B cell (primary cell): Measurements from ENCODE around the gene GLIPR2. TPM values are rescaled to one million over a fixed set of nuclear protein-coding genes. Genes with fewer than 3 reads are reported as not detected.
A peak's percentile ranks its signal among the peaks of the same experiment; 100 is the strongest.

Experiments used
- ATAC-seq: fragments of 200-7000 bp; cut with Tn5 transposase; one replicate; pipeline ENCODE4 v1.10.0; 2021; ENCODE audit warnings: low read depth, mild to moderate bottlenecking, moderate number of reproducible peaks, moderate library complexity
- CTCF ChIA-PET: fragments of 350-600 bp; sonication (Branson Sonifier 250); formaldehyde crosslinking; loops from one replicate; lab custom pipeline; 2021; ENCODE audit warnings: antibody characterized with exemption, inconsistent platforms; lab: Charles Lee
- POLR2A ChIA-PET: fragments of 350-600 bp; sonication (Branson Sonifier 250); formaldehyde crosslinking; loops from one replicate; lab custom pipeline; 2021; ENCODE audit warnings: antibody characterized with exemption; lab: Charles Lee
- DNase-seq: peaks from one replicate; pipeline ENCODE4 v3.0.0; 2013
- H2AFZ ChIP-seq: 2 replicates; pipeline ENCODE4 v1.6.1; 2012; ENCODE audit warnings: mild to moderate bottlenecking, low read depth, low read length; ENCODE audit not compliant: insufficient read depth, poor library complexity, severe bottlenecking
- H3K27ac ChIP-seq, 2 donors: 1 replicate in 1 of 2; 2 replicates in 1 of 2; pipeline ENCODE4 v1.5.1; 2012 to 2013; ENCODE audit warnings: low read length in 2 of 2, mild to moderate bottlenecking in 2 of 2, moderate library complexity in 1 of 2
- H3K27me3 ChIP-seq, 4 experiments: fragments of 200-600 bp in 1 of 4; sonication (generic) in 1 of 4; replicated peaks in 1 of 4; 1 replicate in 2 of 4; 2 replicates in 2 of 4; pipeline versions ENCODE4 v1.6.1 to v1.7.0; 2013 to 2016; ENCODE audit warnings: low read length in 3 of 4, mild to moderate bottlenecking in 2 of 4, mixed read lengths in 1 of 4, moderate library complexity in 1 of 4; ENCODE audit not compliant: insufficient read depth in 4 of 4, control insufficient read depth in 3 of 4; ENCODE audit errors: control extremely low read depth in 1 of 4
- H3K36me3 ChIP-seq, 2 experiments: replicated peaks in 1 of 2; 1 replicate in 1 of 2; 2 replicates in 1 of 2; pipeline versions ENCODE4 v1.6.1 to v1.7.1; 2013; ENCODE audit warnings: low read length in 1 of 2; ENCODE audit not compliant: insufficient read depth in 2 of 2, control insufficient read depth in 1 of 2; ENCODE audit errors: control extremely low read depth in 1 of 2, extremely low read depth in 1 of 2
- H3K4me1 ChIP-seq, 2 donors: fragments of 200-600 bp in 1 of 2; sonication (generic) in 1 of 2; 1 replicate in 1 of 2; 2 replicates in 1 of 2; pipeline versions ENCODE4 v1.5.1 to v1.6.1; 2013 to 2017; ENCODE audit warnings: low read length in 2 of 2; ENCODE audit not compliant: control insufficient read depth in 2 of 2, insufficient read depth in 2 of 2
- H3K4me2 ChIP-seq: replicated peaks from 2 replicates; pipeline ENCODE3; 2012; ENCODE audit warnings: mild to moderate bottlenecking, low read depth, low read length; ENCODE audit not compliant: poor library complexity, severe bottlenecking
- H3K4me3 ChIP-seq, 5 experiments: fragments of 200-600 bp in 1 of 5; sonication (generic) in 1 of 5; 1 replicate in 3 of 5; 2 replicates in 2 of 5; pipeline versions ENCODE4 v1.5.1 to v1.7.0; 2011 to 2016; ENCODE audit warnings: low read length in 4 of 5, mild to moderate bottlenecking in 4 of 5, low read depth in 2 of 5, control low read depth in 1 of 5, moderate library complexity in 1 of 5; ENCODE audit not compliant: insufficient read depth in 1 of 5; ENCODE audit errors: control extremely low read depth in 1 of 5, extremely low read depth in 1 of 5
- H3K79me2 ChIP-seq: fragments of 200-600 bp; sonication (generic); one replicate; pipeline ENCODE4 v1.6.0; 2016; ENCODE audit warnings: low read length; ENCODE audit not compliant: control insufficient read depth, insufficient read depth
- H3K9ac ChIP-seq: fragments of 200-600 bp; sonication (generic); 2 replicates; pipeline ENCODE4 v1.6.1; 2017; ENCODE audit warnings: mild to moderate bottlenecking, low read length, moderate library complexity
- H3K9me3 ChIP-seq, 3 donors: one replicate each; pipeline versions ENCODE4 v1.6.1 to v1.7.1; 2013; ENCODE audit warnings: low read length in 2 of 3; ENCODE audit not compliant: control insufficient read depth in 2 of 3, insufficient read depth in 1 of 3; ENCODE audit errors: control extremely low read depth in 1 of 3
- H4K20me1 ChIP-seq: 2 replicates; pipeline ENCODE4 v1.6.0; 2012; ENCODE audit warnings: mild to moderate bottlenecking, low read length; ENCODE audit not compliant: insufficient read depth, control insufficient read depth, poor library complexity, severe bottlenecking
- H3K27ac Mint-ChIP-seq: one replicate; pipeline ENCODE4 v1.8.0; 2021; ENCODE audit warnings: mixed read lengths
- H3K27me3 Mint-ChIP-seq: one replicate; pipeline ENCODE4 v1.8.0; 2021; ENCODE audit warnings: mixed read lengths
- H3K4me1 Mint-ChIP-seq: one replicate; pipeline ENCODE4 v1.8.0; 2021; ENCODE audit warnings: mixed read lengths
- H3K4me3 Mint-ChIP-seq: one replicate; pipeline ENCODE4 v1.8.0; 2021; ENCODE audit warnings: mixed read lengths
- H3K9me3 Mint-ChIP-seq: one replicate; pipeline ENCODE4 v1.8.0; 2022; ENCODE audit warnings: mixed read lengths; ENCODE audit not compliant: insufficient read depth
- EZH2 ChIP-seq: IDR thresholded peaks from 2 replicates; pipeline ENCODE4 v1.6.1; 2012; ENCODE audit warnings: borderline replicate concordance, low read depth, mild to moderate bottlenecking, moderate library complexity, low read length; ENCODE audit not compliant: insufficient read depth, poor library complexity, severe bottlenecking
- WGBS: methylation state at CpG from one replicate; pipeline ENCODE4 v1.1.5; 2013; ENCODE audit warnings: missing lambda C conversion rate; ENCODE audit not compliant: insufficient coverage; 5-methylcytosine and 5-hydroxymethylcytosine counted together
- intact Hi-C: fragments of 100-400 bp; cut with micrococcal nuclease; formaldehyde crosslinking; loops from one replicate; pipeline ENCODE4 v1.10.0; 2022
- polyA plus RNA-seq: library from polyadenylated mRNA; depleted of rRNA; stranded (reverse); fragments of >200 nt; gene quantifications from 2 replicates; pipeline ENCODE4 v1.2.3, GENCODE V29; 2012
- total RNA-seq, 2 donors: library from RNA; stranded (reverse); fragments of 120-200 nt in 1 of 2; gene quantifications; 1 replicate in 1 of 2; 2 replicates in 1 of 2; pipeline versions ENCODE4 v1.2.3 to v1.2.4, GENCODE V29; 2013 to 2022
- TF ChIP-seq, protein P1 (sequence below): fragments of 200-600 bp; IDR thresholded peaks from one replicate; pipeline ENCODE4 v1.8.0; 2022; ENCODE audit warnings: antibody characterized with exemption, mild to moderate bottlenecking

The GLIPR2 gene
- total and polyA plus RNA-seq, 2 donors (not counting 1 experiment from before 2014, with no cell fraction given) = 13.7 to 14.6 TPM

DNA sequence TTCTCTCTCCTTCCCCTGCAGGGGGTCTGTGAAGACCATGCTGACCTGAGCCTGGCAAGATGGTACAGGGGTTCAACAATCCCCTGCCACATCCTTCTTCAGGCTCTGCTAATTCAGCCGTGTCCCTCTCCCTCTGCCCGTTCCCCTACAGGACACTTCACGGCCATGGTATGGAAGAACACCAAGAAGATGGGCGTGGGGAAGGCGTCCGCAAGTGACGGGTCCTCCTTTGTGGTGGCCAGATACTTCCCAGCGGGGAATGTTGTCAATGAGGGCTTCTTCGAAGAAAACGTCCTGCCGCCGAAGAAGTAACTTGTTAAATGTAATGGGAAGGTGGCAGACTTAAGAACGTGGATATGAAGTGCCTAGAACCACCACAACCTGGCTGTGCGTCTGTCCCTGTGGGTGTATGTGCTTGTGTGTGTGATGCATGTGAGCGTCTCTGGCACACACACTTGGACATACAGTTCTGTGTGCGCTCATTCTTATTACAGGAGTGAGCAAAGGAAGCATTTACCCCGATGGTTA lies 25.7 kb downstream of the GLIPR2 start:
- Histone ChIP-seq H3K27me3 (no peaks in the 10 kb centered on the region), H3K9me3 (no peaks in the 10 kb centered on the region), H3K9ac (no peak overlapping the region), H3K4me3 (no peak overlapping the region), H3K4me1 (peaks cover 0 to 10% of the 10 kb centered on the region in 2 donors), H2AFZ (no peak overlapping the region), H4K20me1 (no peaks in the 10 kb centered on the region), H3K36me3 (no peaks in the 10 kb centered on the region), H3K4me2 (no peak overlapping the region), H3K27ac (no peak overlapping the region), H3K79me2 (no peaks in the 10 kb centered on the region)
- intact Hi-C loops = loop anchor here (10.0 kb wide), 1 partner anchor 127 kb away; the partner anchor contains the start of gene RECK
- ATAC-seq (no peak), DNase-seq (no peak)
- no peak overlapping the region for H3K4me3 Mint-ChIP-seq
- no peaks in the 10 kb centered on the region for H3K27me3 Mint-ChIP-seq
- TF ChIP-seq, protein P1, sequence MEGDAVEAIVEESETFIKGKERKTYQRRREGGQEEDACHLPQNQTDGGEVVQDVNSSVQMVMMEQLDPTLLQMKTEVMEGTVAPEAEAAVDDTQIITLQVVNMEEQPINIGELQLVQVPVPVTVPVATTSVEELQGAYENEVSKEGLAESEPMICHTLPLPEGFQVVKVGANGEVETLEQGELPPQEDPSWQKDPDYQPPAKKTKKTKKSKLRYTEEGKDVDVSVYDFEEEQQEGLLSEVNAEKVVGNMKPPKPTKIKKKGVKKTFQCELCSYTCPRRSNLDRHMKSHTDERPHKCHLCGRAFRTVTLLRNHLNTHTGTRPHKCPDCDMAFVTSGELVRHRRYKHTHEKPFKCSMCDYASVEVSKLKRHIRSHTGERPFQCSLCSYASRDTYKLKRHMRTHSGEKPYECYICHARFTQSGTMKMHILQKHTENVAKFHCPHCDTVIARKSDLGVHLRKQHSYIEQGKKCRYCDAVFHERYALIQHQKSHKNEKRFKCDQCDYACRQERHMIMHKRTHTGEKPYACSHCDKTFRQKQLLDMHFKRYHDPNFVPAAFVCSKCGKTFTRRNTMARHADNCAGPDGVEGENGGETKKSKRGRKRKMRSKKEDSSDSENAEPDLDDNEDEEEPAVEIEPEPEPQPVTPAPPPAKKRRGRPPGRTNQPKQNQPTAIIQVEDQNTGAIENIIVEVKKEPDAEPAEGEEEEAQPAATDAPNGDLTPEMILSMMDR = no peak
- no peak for TF ChIP-seq EZH2
- H3K9me3 Mint-ChIP-seq = no peaks in the 10 kb centered on the region
- WGBS = 94% methylated on average over 16 of the region's 17 CpGs
- H3K4me1 Mint-ChIP-seq = peaks cover 3% of the 10 kb centered on the region
- POLR2A ChIA-PET = no interaction called here
- peak overlapping the region; percentile 32 for H3K27ac Mint-ChIP-seq
- CTCF ChIA-PET = interaction anchor here (0.8 to 8.2 kb wide), 5 partner anchors 7 to 139 kb away, joined by 3 to 435 read pairs (median 4); no protein-coding TSS in a partner anchor

DNA sequence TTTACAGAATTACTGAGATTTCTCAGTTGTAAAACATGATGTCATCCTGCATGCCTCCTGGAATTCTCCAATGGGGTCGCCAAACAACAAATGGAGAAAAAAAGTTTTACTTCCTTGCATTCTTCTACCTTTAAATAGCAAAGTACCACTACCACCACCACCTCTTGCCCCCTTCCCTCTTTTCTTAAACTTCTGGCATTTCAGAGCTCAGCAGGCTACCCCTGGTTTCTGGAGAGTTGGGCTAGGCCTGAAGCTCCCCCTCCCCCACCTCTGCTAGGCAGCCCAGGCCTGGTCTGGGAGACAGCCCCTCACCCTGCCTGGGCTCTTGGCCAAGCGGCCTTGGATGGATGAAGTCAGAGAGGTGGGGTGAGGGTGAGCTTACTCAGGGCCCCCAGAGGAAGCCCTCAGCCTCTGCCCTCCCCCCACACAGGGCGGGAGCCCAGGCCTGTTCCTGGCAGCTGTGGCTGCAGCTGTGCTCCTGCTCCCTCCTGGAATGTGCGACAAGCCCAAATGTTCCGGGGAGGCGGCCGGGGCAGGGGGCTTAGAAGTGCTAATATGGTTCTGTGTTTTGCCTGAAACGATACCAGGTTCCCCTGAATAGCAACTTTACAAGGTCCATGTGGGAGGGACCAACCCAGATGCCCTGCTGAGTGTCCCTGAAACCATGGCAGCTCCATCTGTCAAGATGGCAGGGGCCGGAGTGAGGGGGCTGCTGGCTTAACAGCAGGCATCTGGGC lies 26.7 kb downstream of the GLIPR2 start:
- Mint-ChIP-seq H3K27me3 (no peaks in the 10 kb centered on the region), H3K27ac (no peak overlapping the region), H3K4me3 (no peak overlapping the region), H3K9me3 (no peaks in the 10 kb centered on the region), H3K4me1 (peaks cover 3% of the 10 kb centered on the region)
- no peaks in the 10 kb centered on the region for H3K36me3 ChIP-seq
- no peak overlapping the region for H2AFZ ChIP-seq
- H3K9me3 ChIP-seq = no peaks in the 10 kb centered on the region
- DNase-seq = no peak
- H3K4me1 ChIP-seq = peaks cover 0 to 10% of the 10 kb centered on the region in 2 donors
- no peaks in the 10 kb centered on the region for H3K27me3 ChIP-seq
- intact Hi-C loops = loop anchor here (10.0 kb wide), 1 partner anchor 128 kb away; the partner anchor contains the start of gene RECK
- no peaks in the 10 kb centered on the region for H3K79me2 ChIP-seq
- CTCF ChIA-PET = interaction anchor here (0.8 to 8.2 kb wide), 9 partner anchors 8 to 140 kb away, joined by 4 to 435 read pairs (median 33); partner anchors contain the start of genes CLTA and GLIPR2
- 98% methylated on average over 5 of the region's 9 CpGs for WGBS
- no peak overlapping the region for H3K27ac ChIP-seq
- ATAC-seq = no peak
- H4K20me1 ChIP-seq = no peaks in the 10 kb centered on the region
- H3K9ac ChIP-seq = no peak overlapping the region
- H3K4me3 ChIP-seq = no peak overlapping the region
- TF ChIP-seq, protein P1 = no peak
- TF ChIP-seq EZH2 = no peak
- no peak overlapping the region for H3K4me2 ChIP-seq
- POLR2A ChIA-PET = no interaction called here
